ENCODE measurements around the gene NUDT8. TPM values are rescaled to one million over a fixed set of nuclear protein-coding genes. Genes with fewer than 3 reads are reported as not detected.

The NUDT8 gene
- total RNA-seq, 1 experiment from 2014 or later = 25.5 TPM

GRCh38 chr11:67674442-67674871 lies 44.7 kb upstream of the NUDT8 start, which contains the start of gene ALDH3B2:
Gene ALDH3B2, minus strand, starts transcription at chr11:67674623. Its CDS starts 7,688 bp downstream, at chr11:67666935.
- POLR2A ChIA-PET (ENCODE audit: unreplicated experiment) = interaction anchor here (1.1 kb wide), 1 partner anchor 192 kb away, joined by 5 read pairs; the partner anchor contains the start of gene AIP
- H4K20me1 ChIP-seq (ENCODE audit: insufficient read depth) = no peaks in the 10 kb centered on the region
- H3K4me3 ChIP-seq = peak within 1 kb of the TSS; percentile 51
- H3K79me2 ChIP-seq (ENCODE audit: low read depth) = peaks cover 13% of the 10 kb centered on the region; the same call in 1 of the 2 replicates
- BruUV-seq (replicated peaks) = no TSS peak
- TF ChIP-seq CTCF (conservative IDR thresholded peaks at IDR 0.05) (no peak), EZH2 (IDR thresholded peaks at IDR 0.05; ENCODE audit: low read depth) (no peak)
- peak within 1 kb of the TSS; percentile 69 for H3K4me2 ChIP-seq
- CTCF ChIA-PET = interaction anchor here (0.5 to 1.0 kb wide), 2 partner anchors 16 to 19 kb away, joined by 8 to 9 read pairs; no protein-coding TSS in a partner anchor
- peak within 1 kb of the TSS; percentile 68 for H3K27ac ChIP-seq
- peaks cover 42% of the 10 kb centered on the region for H3K4me1 ChIP-seq (replicated peaks; ENCODE audit: insufficient read depth)
- H3K9me2 ChIP-seq (ENCODE audit: insufficient read depth) = no peaks in the 10 kb centered on the region
- H3K9me3 ChIP-seq (ENCODE audit: insufficient read depth, low read depth) = no peaks in the 10 kb centered on the region
- H2AFZ ChIP-seq = no peak within 1 kb of the TSS
- H3K27me3 ChIP-seq (ENCODE audit: insufficient read depth, low read depth) = no peaks in the 10 kb centered on the region
- peaks cover 21% of the 10 kb centered on the region for H3F3A ChIP-seq (ENCODE audit: insufficient read depth, low read depth)
- peak; percentile 91 to 96 for DNase-seq
- intact Hi-C loops (cut with micrococcal nuclease; ENCODE audit: unreplicated experiment) = no loop called here
- no peaks in the 10 kb centered on the region for H3K36me3 ChIP-seq (ENCODE audit: low read depth)

GRCh38 chr11:67673902-67674301 lies 44.2 kb upstream of the NUDT8 start:
- Histone ChIP-seq H3K4me1 (replicated peaks; ENCODE audit: insufficient read depth) (peaks cover 41% of the 10 kb centered on the region), H3K36me3 (ENCODE audit: low read depth) (no peaks in the 10 kb centered on the region), H2AFZ (no peak overlapping the region), H3K79me2 (ENCODE audit: low read depth) (peaks cover 13% of the 10 kb centered on the region; the same call in 1 of the 2 replicates), H4K20me1 (ENCODE audit: insufficient read depth) (no peaks in the 10 kb centered on the region), H3K27me3 (ENCODE audit: insufficient read depth, low read depth) (no peaks in the 10 kb centered on the region), H3K4me3 (peak overlapping the region; percentile 51), H3F3A (ENCODE audit: insufficient read depth, low read depth) (peaks cover 25% of the 10 kb centered on the region), H3K4me2 (peak overlapping the region; percentile 69), H3K27ac (peak overlapping the region; percentile 5; the same call in 1 of the 2 replicates), H3K9me2 (ENCODE audit: insufficient read depth) (no peaks in the 10 kb centered on the region), H3K9me3 (ENCODE audit: insufficient read depth, low read depth) (no peaks in the 10 kb centered on the region)
- TF ChIP-seq CTCF (conservative IDR thresholded peaks at IDR 0.05) (no peak), EZH2 (IDR thresholded peaks at IDR 0.05; ENCODE audit: low read depth) (no peak)
- DNase-seq = no peak
- intact Hi-C loops (cut with micrococcal nuclease; ENCODE audit: unreplicated experiment) = no loop called here
- BruUV-seq (replicated peaks) = no TSS peak
- ChIA-PET POLR2A (ENCODE audit: unreplicated experiment) (no interaction called here), CTCF (interaction anchor here (0.5 to 1.0 kb wide), 2 partner anchors 17 to 19 kb away, joined by 8 to 9 read pairs; no protein-coding TSS in a partner anchor)

GRCh38 chr11:67673358-67673757 lies 43.6 kb upstream of the NUDT8 start:
- no peak for DNase-seq
- Histone ChIP-seq H3K4me3 (peak overlapping the region; percentile 51; the same call in 1 of the 2 replicates), H3K36me3 (ENCODE audit: low read depth) (no peaks in the 10 kb centered on the region), H3K9me2 (ENCODE audit: insufficient read depth) (no peaks in the 10 kb centered on the region), H3F3A (ENCODE audit: insufficient read depth, low read depth) (peaks cover 26% of the 10 kb centered on the region), H4K20me1 (ENCODE audit: insufficient read depth) (no peaks in the 10 kb centered on the region), H3K4me1 (replicated peaks; ENCODE audit: insufficient read depth) (peaks cover 41% of the 10 kb centered on the region), H3K27me3 (ENCODE audit: insufficient read depth, low read depth) (no peaks in the 10 kb centered on the region), H3K79me2 (ENCODE audit: low read depth) (peaks cover 13% of the 10 kb centered on the region; the same call in 1 of the 2 replicates), H3K4me2 (peak overlapping the region; percentile 69), H3K9me3 (ENCODE audit: insufficient read depth, low read depth) (no peaks in the 10 kb centered on the region), H2AFZ (no peak overlapping the region), H3K27ac (no peak overlapping the region; the same call in 1 of the 2 replicates)
- no TSS peak for BruUV-seq (replicated peaks)
- intact Hi-C loops (cut with micrococcal nuclease; ENCODE audit: unreplicated experiment) = no loop called here
- TF ChIP-seq EZH2 (IDR thresholded peaks at IDR 0.05; ENCODE audit: low read depth) (no peak), CTCF (conservative IDR thresholded peaks at IDR 0.05) (no peak)
- ChIA-PET CTCF (interaction anchor here (1.0 kb wide), 1 partner anchor 18 kb away, joined by 8 read pairs; no protein-coding TSS in a partner anchor), POLR2A (ENCODE audit: unreplicated experiment) (no interaction called here)

All from PC-9 (cell line).